GM12865 (cell line): ENCODE results near the gene BRPF1.
"Not testable (repeated sequence)": the region's sequence is repeated elsewhere in the genome, so short reads cannot be mapped to it uniquely, and the experiment has no call there.

Experiments used
- DNase-seq: peaks from one replicate; pipeline ENCODE4 v3.0.0; 2010; ENCODE audit warnings: low read depth
- H3K4me3 ChIP-seq: 2 replicates; pipeline ENCODE4 v1.5.1; 2011; ENCODE audit warnings: mild to moderate bottlenecking, low read depth, low read length, control low read depth
- TF ChIP-seq, protein P1 (sequence below): IDR thresholded peaks from 2 replicates; pipeline ENCODE4 v1.5.1; 2011; ENCODE audit warnings: low read length, control low read depth, low read depth, inconsistent platforms; ENCODE audit not compliant: insufficient read depth; ENCODE audit errors: missing control alignments

The BRPF1 gene

DNA sequence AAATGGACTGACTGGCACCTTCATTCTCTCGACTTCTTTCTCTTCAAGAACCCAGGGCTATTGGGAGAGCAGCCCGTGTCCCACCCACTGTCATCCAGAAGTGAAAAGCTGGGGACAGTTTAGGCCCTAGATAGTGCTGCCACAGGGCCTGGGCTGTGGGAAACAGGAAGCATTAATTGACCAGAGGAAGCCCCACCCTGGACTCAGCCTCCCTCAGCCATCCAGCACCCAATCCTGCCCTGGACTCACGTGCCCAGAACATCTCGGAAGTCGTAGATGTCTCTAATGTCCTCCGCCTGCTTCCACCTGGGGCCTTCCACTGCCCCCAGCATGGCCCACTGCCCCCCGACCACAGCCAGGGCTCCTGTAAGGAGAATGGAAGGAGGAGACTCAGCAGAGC lies 35.9 kb downstream of the BRPF1 start:
- no peak overlapping the region for H3K4me3 ChIP-seq
- TF ChIP-seq, protein P1, sequence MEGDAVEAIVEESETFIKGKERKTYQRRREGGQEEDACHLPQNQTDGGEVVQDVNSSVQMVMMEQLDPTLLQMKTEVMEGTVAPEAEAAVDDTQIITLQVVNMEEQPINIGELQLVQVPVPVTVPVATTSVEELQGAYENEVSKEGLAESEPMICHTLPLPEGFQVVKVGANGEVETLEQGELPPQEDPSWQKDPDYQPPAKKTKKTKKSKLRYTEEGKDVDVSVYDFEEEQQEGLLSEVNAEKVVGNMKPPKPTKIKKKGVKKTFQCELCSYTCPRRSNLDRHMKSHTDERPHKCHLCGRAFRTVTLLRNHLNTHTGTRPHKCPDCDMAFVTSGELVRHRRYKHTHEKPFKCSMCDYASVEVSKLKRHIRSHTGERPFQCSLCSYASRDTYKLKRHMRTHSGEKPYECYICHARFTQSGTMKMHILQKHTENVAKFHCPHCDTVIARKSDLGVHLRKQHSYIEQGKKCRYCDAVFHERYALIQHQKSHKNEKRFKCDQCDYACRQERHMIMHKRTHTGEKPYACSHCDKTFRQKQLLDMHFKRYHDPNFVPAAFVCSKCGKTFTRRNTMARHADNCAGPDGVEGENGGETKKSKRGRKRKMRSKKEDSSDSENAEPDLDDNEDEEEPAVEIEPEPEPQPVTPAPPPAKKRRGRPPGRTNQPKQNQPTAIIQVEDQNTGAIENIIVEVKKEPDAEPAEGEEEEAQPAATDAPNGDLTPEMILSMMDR: no peak
- DNase-seq: no peak

- no peak overlapping the region for H3K4me3 ChIP-seq
- no peak for DNase-seq
- TF ChIP-seq, protein P1: no peak
These were observed 36.7 kb downstream of the BRPF1 start for GRCh38 chr3:9768141-9768775.

DNA sequence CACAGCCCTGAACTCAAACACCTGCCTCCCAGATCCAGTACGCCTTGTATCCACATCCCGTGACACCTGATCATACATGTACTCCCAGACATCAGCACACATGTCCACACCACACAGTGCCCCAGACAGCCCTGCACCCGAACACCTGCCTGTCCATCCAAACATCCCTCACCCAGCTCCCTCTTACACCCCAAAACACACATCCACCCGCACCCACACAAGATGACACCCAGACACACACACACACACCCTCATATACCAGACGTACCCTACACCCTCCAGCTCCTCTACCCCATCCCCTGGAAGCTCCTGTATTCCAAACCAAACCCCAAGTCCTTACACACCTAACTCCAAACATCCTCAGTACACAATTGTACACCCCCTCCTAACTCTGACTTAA lies 37.5 kb downstream of the BRPF1 start:
- H3K4me3 ChIP-seq: no peak overlapping the region; the same call in 1 of the 2 replicates
- DNase-seq: no peak
- TF ChIP-seq, protein P1: no peak

DNA sequence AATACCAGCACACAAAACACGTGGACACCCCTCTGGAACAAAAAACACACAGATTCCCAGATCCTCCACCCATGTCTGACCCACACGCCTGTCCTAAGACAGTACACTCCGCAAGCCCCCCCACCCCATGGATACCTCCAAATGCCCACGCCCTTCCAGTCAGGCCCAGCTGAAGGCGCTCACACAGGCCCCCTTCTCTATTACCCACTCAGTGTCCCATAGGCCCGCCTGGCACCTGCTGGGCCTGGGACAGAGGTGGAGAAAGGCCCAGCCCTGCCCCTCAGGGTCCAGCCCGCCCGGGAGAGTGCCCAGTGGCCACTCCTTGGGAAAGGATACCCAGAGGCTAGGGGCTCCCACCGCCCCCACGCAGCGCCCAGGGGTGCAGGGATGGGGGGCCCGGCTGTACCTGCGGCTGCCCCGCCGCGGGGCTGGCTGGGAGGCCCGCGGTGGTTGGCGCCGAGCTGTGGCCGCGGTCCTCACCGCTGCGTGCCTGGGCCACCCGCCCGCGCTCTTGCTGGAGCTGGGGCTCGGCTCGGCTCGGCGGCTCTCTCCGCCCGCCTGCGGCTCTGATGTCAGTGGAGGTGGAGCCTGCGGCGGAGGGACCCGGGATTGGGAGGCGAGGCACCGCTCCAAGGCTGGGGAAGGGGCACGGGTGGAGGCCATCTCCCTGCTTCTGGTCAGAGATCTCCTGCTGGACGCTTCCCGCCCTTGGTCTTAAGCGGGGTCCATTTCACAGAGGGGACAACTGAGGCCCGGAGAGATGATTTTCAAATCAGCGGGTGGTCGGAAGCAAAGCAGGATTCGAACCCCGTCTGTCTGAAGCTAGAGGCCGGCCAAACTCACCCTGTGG lies 38.1 kb downstream of the BRPF1 start, which contains the start of gene CAMK1:
Gene CAMK1 (minus strand): TSS at position 522 of the 850 bp plus-strand sequence. CDS start 2,198 bp downstream, outside the sequence.
- peak within 1 kb of the TSS; percentile 37 for H3K4me3 ChIP-seq
- peak; percentile 46 for DNase-seq
- TF ChIP-seq, protein P1: no peak

DNA sequence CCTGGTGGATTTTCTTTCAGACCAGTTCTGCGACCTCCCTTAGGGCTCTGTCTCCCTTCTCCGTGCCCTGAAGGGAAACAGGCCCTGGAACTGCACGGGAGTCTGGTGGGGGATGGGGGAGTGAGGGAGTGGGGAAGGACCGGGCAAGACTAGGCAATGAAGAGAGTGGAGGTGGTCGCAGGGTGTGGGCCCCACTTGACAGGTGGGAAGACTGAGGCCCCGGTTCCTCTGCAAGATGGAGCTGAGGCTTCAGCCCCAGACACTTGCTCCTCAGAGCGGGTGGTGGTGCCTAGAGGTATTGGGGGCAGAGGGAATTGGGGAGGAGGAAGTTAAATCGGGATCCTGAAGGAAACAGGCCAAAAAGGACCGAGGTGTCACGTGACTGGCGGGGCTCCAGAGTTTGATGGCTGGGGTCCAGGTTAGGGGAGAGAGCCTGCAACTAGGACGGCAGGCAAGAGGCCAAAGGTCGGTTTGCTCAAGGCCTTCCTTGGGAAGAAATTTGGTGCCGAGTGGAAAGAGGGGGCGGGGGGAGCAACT lies 38.8 kb downstream of the BRPF1 start:
- peak overlapping the region; percentile 37 for H3K4me3 ChIP-seq
- no peak for DNase-seq
- TF ChIP-seq, protein P1: no peak

DNA sequence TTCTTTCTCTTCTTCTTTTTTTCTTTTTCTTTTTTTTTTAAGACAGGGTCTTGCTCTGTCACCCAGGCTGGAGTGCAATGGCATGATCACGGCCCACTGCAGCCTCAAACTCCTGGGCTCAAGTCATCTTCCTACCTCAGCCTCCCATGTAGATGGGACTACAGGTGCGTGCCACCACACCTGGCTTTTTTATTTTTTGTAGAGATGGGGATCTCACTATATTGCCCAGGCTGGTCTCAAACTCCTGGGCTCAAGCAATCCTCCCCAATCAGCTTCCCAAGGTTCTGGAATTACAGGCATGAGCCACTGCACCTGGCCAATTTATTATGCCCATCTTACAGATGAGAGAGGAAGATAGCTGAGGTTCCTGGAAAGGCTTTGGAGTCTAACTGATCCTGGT lies 39.5 kb downstream of the BRPF1 start:
- not testable (repeated sequence) for H3K4me3 ChIP-seq, DNase-seq

DNA sequence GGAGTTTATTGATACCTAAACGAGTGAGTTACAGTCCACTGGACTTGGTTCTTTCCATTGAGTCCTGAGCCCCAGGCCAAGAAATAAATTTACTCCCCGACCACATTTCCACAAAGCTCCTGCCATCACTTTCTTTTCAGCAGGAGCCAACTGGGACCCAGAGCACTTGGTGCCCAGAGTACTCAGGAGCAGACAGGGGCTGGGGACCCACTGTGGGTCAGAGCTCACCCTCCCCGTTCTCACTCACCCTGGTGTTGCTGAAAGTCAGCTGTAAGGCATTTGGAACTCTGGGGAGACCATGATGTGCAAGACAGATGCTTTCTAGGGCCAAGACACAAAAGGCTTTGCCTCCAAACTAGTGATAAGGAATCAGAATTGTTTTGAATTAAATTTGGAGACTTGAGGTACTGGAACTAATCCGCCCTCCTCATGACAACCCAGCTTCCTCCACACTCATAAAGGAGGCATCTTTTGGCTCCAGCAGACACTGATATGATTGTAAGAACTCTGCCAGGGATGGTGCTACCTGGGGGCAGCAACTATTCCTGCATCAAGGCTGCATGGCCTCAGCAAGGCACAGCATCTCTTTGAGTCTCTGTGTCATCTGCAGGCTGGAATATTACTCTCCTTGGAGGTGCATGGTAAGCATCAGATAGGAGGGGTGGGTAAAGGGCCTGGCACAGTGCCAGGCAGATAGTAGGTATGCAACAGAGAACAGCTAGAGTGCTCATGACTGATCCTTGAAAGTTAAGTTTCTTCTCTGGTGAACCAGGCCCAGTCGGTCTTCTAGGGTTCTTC lies 45.6 kb downstream of the BRPF1 start:
- no peak overlapping the region for H3K4me3 ChIP-seq
- DNase-seq: no peak
- TF ChIP-seq, protein P1: no peak
